Daoy (cell line): ENCODE data around the gene SFXN4. TPM values are rescaled to one million over a fixed set of nuclear protein-coding genes. Genes with fewer than 3 reads are reported as not detected.
"Not testable (repeated sequence)": the region's sequence is repeated elsewhere in the genome, so short reads cannot be mapped to it uniquely, and the experiment has no call there.

Source experiments
- DNase-seq: peaks from one replicate; pipeline ENCODE4 v3.0.0-alpha.2; 2015; ENCODE audit warnings: low read depth
- total RNA-seq: library from RNA; depleted of rRNA; stranded (reverse); fragments of >200 nt; shearing (Covaris generic); gene quantifications from 2 replicates; pipeline ENCODE4 v1.2.3, GENCODE V29; 2014

SFXN4 gene
- total RNA-seq, 1 experiment from 2014 or later = 27.9 TPM

DNA sequence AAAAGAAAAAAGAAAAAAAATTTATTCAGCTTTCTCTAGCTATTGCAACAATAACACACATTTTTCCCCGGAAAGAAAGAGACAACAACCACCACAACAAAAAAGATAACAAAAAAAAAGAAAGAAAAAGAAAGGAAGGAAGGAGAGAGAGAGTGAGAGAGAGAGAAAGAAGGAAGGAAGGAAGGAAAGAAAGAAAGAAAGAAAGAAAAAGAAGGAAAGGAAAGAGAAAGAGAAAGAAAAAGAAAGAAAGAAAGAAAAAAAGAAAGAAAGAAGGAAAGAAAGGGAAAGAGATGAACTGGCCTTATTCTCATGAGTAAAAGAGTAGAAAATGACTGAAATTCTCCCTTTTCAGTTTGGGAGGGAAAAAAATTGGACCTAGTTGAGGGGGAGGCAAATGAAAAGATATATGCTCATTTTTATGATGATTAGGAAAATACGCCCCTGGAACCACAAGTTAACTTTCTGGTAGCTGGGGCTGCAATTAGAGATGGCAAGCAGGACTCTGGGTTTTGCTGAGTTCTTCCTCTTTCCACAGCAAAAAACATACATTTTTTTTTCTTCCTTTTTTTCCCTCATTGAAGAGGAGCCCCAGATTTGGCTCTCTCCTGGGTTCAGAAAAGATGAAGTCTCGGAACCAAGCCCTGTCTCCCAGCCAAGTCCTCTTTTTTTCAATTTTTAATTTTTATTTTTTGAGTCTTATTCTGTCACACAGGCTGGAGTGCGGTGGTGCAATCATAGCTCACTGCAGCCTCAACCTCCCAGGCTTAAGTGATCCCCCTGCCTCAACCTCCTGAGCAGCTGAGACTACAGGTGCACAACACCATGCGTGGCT lies 25.7 kb upstream of the SFXN4 start:
- no peak for DNase-seq

DNA sequence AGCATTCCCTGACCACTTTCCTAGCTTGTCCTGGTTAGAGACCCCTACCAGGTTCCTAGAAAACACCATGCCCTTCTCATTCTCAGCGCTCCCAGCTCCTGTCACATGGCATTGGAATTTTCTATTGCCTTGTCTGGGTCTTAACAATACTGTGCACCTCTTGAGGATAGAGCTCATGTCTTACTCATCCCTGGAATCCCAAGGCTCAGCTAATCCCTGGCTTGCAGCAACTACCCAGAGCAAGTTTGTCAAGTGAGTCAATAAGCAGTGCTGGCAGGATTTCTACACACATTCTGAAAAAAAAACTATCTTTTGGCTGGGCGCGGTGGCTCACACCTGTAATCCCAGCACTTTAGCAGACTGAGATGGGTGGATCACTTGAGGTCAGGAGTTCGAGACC lies 24.8 kb upstream of the SFXN4 start:
- peak; percentile 92 for DNase-seq

DNA sequence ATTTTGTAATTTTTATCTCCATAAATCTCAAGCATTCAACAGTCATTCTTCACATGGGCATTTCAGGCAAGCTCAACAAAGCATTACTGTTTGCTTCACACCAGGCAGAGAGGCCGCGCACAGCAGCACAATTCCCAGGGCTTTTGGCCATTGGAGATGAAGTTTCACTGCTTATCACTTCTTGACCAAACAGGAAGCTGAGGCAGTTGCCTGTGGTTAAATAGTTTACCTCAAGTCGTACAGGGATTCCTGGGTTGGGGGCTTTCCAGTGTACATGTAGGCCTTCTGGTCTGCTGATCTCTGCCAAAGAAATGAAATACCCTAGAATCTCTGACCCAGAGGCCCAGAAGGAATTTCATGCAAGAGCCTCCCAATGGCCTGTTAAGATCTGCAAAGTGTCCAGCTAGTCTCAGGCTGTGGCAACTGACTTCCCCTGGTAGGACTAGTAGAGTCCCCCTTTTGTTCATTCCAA lies 24.3 kb upstream of the SFXN4 start:
- peak; percentile 87 for DNase-seq

DNA sequence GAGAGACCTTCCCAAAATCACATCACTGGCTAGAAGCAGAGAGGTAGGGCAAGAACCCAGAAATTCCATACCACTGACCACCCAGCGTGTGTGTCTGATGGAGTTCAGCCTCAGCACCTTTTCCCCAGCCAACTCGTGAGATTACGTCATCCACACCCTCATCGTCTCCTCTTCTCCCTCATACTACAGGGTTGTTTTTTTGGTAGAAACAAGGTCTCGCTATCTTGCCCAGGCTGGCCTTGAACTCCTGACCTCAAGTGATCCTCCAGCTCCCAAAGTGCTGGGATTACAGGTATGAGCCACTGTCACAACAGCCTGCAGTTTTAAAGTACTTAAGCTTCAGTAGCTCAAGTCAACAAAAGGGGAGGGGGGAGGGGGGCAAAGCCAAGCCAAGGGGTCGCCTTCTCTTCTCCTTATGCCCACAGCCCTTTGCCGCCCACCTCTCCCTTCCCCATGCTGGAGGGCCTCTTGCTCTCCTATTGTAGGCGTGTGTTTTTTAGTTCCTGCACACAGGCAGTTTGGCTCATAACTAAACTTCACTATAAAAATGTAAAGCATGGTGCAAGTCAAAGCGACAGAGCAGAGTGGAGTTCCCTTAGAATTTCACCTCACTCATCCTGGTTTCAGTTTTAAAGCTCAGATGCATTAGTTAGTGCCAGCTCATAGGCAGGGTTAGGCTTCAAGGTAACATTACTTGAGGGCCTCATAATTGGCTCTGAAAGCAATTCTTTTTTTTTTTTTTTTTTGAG lies 18.3 kb upstream of the SFXN4 start:
- DNase-seq = no peak

DNA sequence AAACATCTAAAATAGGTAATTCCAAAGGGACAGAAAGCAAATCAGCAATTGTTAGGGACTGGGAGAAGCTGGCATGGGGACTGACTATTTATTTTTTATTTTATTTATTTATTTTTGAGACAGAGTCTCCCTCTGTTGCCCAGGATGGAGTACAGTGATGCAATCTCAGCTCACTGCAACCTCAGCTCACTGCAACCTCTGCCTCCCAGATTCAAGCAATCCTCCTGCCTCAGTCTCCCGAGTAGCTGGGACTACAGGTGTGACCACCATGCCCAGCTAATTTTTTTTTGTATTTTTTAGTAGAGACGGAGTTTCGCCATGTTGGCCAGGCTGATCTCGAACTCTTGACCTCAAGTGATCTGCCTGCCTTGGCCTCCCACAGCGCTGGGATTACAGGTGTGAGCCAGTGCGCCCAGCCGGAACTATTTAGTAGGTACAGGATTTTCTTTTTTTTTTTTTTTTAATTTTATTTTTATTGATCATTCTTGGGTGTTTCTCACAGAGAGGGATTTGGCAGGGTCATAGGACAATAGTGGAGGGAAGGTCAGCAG lies 15.4 kb upstream of the SFXN4 start:
- not testable (repeated sequence) for DNase-seq

DNA sequence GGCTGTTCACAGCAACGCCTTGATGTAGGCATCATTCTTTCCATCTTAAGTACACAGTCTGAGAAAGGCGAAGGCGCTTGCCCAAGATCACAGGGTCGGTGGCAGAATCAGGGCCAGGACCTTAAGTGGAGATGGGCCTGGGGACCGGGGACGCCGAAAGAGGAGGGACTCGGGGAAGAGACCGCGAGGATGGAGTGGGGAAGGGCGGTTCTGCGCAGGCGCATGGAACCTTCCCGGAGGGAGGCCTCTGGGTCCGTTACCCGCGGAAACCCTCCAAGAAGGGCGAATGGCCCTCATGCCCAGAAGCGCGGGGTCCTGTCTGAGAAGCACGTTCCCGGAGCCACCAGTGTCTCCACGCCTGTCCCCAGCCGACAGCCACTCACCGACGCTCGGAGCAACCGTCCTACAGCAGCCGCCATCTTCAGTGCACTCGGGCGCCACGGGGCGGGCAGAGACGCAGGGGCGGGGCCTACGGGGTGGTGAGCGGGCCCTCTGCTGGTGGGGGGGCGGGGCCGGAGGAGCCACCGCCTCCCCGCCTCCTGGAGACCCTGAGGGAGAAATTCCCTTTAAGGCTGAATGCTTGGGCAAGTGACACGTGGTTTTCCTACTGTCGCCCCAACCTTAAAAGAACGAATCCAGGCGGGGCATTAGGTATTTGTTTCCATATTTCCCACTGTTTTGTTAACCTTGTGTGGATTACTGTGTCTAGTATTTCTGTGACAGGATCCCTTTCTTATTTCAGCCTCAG lies 13.0 kb upstream of the SFXN4 start, which contains the start of gene PRDX3:
TSS of gene PRDX3 (minus strand) at position 441 of the 748 bp plus-strand sequence. CDS start at position 419, 22 bp downstream.
- peak; percentile 94 for DNase-seq

DNA sequence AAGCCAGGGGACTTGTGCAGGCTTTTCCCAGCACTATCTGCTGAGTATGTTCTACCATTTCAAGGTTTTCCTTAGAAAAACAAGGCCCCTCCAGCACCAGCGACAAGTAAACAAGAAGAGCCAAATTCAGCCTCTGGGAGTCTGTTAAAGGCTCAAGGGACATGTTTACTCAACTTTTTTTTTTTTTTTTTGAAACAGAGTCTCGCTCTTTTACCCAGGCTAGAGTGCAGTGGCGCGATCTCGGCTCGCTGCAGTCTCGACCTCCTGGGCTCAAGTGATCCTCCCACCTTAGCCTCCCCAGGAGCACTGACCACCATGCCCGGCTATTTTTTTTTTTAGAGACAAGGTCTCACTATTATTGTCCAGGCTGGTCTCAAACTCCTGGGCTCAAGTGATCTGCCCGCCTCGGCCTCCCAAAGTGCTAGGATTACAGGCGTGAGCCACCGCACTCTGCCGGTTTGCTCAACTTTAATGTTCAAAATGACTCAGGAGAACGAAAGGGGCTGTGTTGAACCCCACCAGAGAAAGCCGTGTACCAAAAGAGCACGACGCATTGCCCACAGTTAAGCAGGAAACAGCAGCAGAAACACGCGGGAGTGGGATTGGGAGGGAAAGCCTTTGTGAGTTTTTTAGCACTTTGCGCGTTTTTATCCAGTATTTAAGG lies 12.3 kb upstream of the SFXN4 start:
- DNase-seq = peak; percentile 17

DNA sequence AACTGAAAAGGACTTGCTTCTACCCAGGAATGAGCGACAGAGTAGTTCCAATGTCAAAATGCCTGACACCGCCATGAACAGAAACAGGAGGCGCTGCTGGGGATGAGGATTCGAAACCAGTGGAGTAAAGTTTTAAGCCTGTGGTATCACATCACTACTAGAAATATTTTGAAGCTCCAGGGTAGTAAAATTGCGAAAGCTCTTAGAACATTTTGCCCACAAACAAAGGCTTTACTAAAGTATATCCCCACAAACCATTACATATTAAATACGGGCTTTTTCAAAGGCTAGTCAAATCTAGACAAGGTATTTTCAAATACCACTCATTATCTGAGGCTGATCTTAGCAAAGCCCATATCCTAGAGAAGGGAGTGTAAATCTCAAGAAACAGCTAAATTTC lies 10.7 kb upstream of the SFXN4 start:
- no peak for DNase-seq

DNA sequence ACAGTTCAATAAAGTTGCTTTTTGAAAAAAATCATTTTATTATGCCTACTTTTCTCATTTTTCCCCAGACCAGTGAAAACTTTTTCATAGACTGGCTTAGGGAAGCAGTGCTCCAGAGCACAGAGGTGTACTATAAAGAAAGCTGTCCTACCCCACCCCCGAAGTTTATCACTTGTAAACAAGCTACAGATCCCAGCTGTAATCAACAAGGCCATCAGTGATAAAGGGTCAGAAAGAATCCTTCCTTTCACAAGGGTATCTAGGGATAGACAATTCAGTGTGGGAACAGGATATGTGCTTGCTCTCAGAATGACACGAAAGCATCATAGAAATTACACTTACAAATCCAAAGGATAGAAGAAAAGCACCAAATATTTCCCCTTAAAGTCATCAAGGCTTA lies 8.6 kb upstream of the SFXN4 start:
- no peak for DNase-seq

DNA sequence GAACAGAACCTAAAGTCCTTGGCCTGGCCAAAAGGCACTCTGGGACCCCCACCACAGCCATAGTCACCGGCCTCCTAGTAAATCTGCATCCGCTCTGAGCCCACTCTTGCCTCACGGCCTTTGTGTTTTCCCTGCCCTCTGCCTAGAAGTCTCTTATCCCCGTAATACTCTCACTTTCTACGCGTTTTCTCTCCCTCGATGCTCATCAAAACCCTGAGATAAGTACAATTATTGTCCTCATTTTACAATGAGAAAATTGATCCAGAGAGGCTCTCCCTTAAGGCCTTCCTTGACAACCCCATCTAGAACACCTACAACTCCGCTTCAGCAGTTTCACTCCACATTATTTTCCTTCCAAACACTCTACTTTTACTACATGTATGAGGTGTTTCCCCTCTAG lies 1.5 kb upstream of the SFXN4 start:
- no peak for DNase-seq

DNA sequence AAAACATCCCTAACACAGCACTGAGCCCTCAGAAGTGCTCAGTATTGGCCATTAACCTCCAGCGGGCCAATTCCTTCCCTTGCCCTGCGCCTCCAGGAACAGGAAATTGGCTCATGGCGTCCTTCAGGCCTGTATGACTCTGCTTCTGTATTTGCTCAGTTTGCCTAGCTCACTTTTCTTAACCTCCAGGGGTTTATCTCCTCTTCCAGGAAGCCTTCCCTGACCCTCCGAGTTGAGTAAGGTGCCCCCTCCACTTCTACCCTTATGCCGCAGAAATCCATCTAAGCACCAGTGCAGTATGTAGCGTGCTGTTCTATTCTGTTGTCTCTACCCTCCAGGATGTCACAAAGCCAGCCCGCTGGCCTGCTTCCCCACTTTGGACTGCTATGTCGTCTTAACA lies 1.1 kb upstream of the SFXN4 start:
- DNase-seq = no peak

DNA sequence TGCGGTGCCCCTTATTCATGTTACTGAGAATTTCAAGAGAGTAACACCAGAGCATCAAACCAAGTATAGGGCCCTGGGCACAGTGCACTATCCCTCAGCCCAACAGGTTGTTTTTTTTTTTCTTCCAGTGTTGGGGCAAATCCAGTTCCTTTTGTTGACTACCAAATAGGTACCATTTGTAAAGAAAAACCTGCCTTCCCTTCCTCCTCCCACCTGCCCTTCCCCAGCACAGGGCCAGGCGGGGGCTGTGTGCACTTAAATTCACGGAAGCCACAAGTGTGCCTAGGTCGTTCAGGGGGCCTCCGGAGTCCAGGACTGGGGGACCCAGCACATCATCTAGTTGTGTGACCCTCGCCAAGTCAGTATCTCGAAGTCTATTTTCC lies 595 bp upstream of the SFXN4 start:
- DNase-seq = no peak

DNA sequence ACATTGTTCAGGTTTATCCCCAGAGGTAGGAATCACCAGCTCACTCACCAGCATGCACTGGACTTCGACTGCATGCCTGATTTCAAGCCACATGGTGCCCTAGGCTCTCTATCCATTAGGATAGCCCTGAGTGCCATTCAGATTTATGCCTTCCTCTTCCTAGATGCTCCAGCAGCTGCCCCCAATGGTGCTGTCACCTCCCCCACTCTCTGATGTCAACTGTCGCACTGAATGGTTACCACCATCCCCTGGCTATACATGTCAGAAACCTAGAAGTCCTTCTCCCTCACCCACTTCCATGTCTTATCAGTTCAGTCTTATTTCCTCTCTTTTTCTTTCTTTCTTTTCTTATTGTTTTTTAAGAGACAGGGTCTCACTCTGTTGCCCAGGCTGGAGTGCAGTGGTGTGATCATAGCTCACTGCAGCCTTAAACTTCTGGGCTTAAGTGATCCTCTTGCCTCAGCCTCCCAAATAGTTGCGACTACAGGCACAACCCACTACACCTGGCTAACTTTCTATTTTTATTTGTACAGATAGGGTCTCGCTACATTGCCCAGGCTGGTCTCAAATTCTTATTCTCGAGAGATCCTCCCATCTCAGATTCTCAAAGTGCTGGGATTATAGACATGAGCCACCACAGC lies 2.9 kb downstream of the SFXN4 start:
- no peak for DNase-seq

DNA sequence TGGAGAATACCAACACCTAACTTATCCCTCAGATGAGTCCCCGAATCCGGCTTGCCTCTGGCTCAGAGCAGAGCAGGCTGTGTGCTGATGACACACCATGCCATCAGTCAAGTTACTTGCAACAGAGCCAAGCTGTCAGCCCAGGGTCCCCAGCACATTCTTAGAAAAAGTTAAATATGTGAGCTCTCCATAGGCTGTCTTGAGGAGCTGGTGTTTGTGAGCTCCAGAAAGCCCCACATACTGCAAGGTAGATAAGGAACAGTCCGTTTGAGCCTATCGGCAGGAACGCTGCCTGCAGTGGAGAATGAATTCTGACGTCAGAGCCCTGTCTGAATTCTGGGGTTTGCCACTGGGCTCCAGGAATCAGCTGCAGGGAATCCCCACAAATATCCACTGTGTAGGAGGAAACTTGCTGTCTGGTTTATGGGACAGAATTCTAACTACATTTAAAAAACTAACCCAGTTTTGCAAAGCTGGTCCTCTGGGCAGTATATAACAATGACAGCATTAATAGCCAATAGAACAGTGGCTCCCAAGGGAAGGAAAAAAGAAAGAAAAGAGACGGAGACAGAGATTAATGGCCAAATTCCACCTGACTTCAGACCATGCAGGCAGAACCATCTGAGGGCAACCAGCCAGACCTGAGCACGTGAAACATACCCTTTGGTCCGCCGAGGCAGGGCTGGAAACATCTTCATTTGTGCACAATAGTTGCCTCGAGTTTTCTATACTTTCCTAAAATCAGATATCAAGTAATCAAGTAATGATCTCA lies 3.6 kb downstream of the SFXN4 start:
- peak; percentile 37 for DNase-seq

DNA sequence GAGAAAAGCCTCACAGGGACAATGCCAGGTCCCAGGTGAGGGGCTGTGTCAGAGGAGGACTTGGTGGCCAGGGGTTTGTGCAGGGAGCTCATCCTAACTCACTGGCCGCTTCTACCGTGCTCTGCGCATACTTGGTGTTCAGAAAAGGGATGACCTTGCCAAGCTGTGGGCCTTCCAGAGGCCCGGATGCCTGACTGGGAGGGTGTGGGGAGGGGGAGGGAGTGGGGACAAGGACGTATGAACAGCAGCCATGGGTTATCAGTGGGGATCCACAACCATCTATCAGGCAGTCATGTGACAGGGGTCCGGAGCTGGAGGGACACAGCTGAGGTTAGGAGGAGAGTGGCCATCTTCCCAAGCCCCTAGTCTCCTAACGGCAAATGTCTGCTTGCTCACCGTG lies 6.2 kb downstream of the SFXN4 start:
- no peak for DNase-seq

DNA sequence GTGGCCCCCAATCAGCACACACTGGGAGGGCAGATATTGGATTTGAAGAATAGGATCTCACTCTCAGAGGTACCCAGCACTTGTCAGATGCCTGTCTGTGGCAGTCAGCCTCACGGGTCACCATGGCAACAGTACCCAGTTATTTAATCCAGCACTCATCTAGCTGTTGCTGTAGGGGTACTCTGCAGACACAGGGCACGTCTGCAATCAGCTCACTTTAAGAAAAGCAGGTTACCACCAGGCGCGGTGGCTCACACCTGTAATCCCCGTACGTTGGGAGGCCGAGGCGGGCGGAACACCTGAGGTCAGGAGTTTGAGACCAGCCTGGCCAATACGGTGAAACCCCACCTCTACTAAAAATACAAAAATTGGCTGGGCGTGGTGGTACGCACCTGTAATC lies 11.9 kb downstream of the SFXN4 start:
- no peak for DNase-seq

DNA sequence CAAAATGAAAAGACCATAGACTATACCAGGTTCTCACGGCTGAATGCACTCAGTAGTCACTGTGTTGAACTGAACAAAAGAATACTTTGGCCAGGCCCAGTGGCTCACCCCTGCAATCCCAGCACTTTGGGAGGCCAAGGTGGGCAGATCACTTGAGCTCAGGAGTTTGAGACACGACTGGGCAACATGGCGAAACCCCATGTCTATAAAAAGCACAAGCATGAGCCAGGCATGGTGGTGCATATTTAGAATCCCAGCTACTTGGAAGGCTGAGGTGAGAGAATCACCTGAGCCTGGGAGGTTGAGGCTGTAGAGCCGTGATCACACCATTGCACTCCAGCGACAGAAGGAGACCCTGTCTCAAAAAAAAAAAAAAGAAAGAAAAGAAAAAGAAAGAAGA lies 12.5 kb downstream of the SFXN4 start:
- no peak for DNase-seq

DNA sequence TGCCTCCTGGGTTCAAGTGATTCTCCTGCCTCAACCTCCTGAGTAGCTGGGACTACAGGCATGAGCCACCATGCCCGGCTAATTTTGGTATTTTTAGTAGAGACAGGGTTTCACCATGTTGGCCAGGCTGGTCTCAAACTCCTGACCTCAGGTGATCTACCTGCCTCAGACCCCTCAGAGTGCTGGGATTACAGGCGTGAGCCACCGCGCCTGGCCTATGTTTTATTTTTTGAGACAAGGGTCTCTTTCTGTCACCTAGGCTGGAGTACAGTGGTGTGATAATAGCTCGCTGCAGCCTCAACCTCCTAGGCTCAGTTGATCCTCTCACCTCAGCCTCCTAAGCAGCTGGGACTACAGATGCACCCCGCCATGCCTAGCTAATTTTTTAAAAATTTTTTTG lies 13.9 kb downstream of the SFXN4 start:
- DNase-seq = not testable (repeated sequence)

DNA sequence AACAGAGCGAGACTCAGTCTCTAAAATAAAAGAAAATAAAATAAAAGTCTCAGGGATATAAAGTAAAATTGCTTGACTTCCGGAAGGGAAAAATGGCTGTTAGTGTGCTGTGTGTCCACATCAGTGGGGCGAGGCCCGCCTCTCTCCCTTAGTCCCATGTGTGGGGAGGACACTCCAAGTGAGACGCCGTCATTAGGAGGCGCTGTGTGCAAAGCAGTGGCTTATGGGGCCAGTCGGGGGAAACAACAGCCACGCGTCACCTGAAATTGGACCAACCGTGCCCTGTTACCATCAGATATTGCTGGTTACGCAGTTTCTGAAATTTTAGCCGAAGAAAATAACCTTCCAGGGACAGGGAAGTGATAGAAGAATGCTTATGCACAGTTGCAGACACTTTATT lies 15.8 kb downstream of the SFXN4 start:
- DNase-seq = no peak

DNA sequence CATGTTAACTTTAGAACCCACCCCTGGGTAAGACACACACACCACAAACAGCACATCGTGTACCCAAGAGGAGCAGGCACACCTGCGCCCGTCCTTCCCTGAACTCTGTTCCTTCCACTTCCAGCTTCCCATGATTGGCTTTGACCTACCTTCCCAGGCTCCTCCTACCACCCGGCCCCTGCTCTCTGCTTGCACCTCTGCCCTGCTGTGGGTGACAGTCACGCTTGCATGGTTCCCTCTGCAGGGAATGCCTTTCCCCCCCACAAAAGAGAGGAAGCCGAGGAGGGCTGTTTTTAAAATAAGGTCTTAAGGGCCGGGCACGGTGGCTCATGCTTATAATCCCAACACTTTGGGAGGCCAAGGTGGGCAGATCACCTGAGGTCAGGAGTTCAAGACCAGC lies 16.4 kb downstream of the SFXN4 start:
- DNase-seq = no peak
